Caco-2 (cell line): ENCODE results near the gene KIF27. TPM values are rescaled to one million over a fixed set of nuclear protein-coding genes. Genes with fewer than 3 reads are reported as not detected.
"Not testable (repeated sequence)": the region's sequence is repeated elsewhere in the genome, so short reads cannot be mapped to it uniquely, and the experiment has no call there.

Experiments
- BruUV-seq: library from RNA; stranded (reverse); fragments of 400-500 nt; replicated peaks from 2 replicates; lab custom pipeline; 2021; lab: Mats Ljungman, UMichigan
- CTCF ChIA-PET: fragments of 300-600 bp; sonication (Branson Sonifier 250); formaldehyde crosslinking; loops from one replicate; lab custom pipeline; 2022; ENCODE audit warnings: antibody characterized with exemption; lab: Charles Lee
- POLR2A ChIA-PET: fragments of 300-600 bp; sonication (Branson Sonifier 250); formaldehyde crosslinking; loops from one replicate; lab custom pipeline; 2022; ENCODE audit warnings: antibody characterized with exemption; lab: Charles Lee
- DNase-seq, 2 experiments: peaks; one replicate each; pipeline versions ENCODE4 v3.0.0 to v3.0.0-alpha.2; 2020 to 2022
- H3K27me3 ChIP-seq: replicated peaks from 2 replicates; pipeline ENCODE4 v1.6.0; 2011; ENCODE audit warnings: low read length; ENCODE audit not compliant: control insufficient read depth, insufficient read depth
- H3K36me3 ChIP-seq: 2 replicates; pipeline ENCODE4 v1.5.1; 2011; ENCODE audit warnings: low read length; ENCODE audit not compliant: control insufficient read depth, insufficient read depth
- H3K4me1 ChIP-seq: fragments of 250-450 bp; sonication (Bioruptor Pico); 2 replicates; pipeline ENCODE4 v1.5.1; 2020; ENCODE audit warnings: mild to moderate bottlenecking
- H3K4me3 ChIP-seq: 2 replicates; pipeline ENCODE4 v1.5.1; 2011; ENCODE audit warnings: low read depth, mild to moderate bottlenecking, control low read depth, low read length
- H3K9me3 ChIP-seq: fragments of 250-450 bp; sonication (Bioruptor Pico); 2 replicates; pipeline ENCODE4 v1.5.1; 2020; ENCODE audit warnings: mild to moderate bottlenecking, moderate library complexity
- H3K27ac Mint-ChIP-seq: one replicate; pipeline ENCODE4 v1.8.0; 2022; ENCODE audit warnings: mixed read lengths; ENCODE audit not compliant: unreplicated experiment
- H3K27me3 Mint-ChIP-seq: one replicate; pipeline ENCODE4 v1.8.0; 2022; ENCODE audit warnings: mixed read lengths; ENCODE audit not compliant: insufficient read depth, unreplicated experiment
- H3K36me3 Mint-ChIP-seq: one replicate; pipeline ENCODE4 v1.8.0; 2022; ENCODE audit warnings: mild to moderate bottlenecking, mixed read lengths; ENCODE audit not compliant: insufficient read depth, unreplicated experiment
- H3K4me1 Mint-ChIP-seq: one replicate; pipeline ENCODE4 v1.8.0; 2022; ENCODE audit warnings: low read depth, mixed read lengths; ENCODE audit not compliant: unreplicated experiment
- H3K4me3 Mint-ChIP-seq: one replicate; pipeline ENCODE4 v1.8.0; 2022; ENCODE audit warnings: mild to moderate bottlenecking, moderate library complexity, mixed read lengths; ENCODE audit not compliant: unreplicated experiment
- H3K9me3 Mint-ChIP-seq: one replicate; pipeline ENCODE4 v1.8.0; 2022; ENCODE audit warnings: mixed read lengths; ENCODE audit not compliant: unreplicated experiment
- intact Hi-C: fragments of 100-400 bp; cut with micrococcal nuclease; formaldehyde crosslinking; loops from one replicate; pipeline ENCODE4 v1.10.0; 2022; ENCODE audit not compliant: unreplicated experiment
- total RNA-seq: library from RNA; stranded (reverse); gene quantifications from 2 replicates; pipeline ENCODE4 v1.2.3, GENCODE V29; 2022

Gene KIF27
- total RNA-seq, 1 experiment from 2014 or later, result 1.8 TPM

DNA sequence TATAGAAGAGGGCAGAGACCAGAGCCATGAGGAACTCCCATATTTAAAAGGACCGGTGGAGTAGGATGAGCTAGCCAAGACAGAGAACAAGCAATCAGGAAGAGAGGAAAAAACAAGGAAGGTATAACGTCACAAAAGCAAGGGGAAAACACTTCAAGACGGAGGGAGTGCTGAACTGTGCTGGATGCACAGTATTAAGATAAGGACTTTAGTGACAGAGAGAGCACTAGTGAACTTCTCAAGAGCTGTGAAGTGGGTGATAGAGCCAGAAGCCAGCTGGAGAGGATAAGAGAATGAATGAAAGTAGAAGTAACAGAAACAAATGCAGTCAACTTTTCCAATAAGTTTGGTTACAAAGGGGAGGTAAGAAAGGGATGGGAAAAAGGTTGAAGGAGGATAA lies 45.7 kb downstream of the KIF27 start:
- H3K9me3 Mint-ChIP-seq, H3K36me3 ChIP-seq, DNase-seq, H3K9me3 ChIP-seq, H3K4me3 ChIP-seq, H3K4me3 Mint-ChIP-seq, intact Hi-C loops, H3K4me1 ChIP-seq, H3K27me3 Mint-ChIP-seq, H3K27ac Mint-ChIP-seq, H3K27me3 ChIP-seq, POLR2A ChIA-PET, BruUV-seq, H3K4me1 Mint-ChIP-seq, H3K36me3 Mint-ChIP-seq, CTCF ChIA-PET: not testable (repeated sequence)

DNA sequence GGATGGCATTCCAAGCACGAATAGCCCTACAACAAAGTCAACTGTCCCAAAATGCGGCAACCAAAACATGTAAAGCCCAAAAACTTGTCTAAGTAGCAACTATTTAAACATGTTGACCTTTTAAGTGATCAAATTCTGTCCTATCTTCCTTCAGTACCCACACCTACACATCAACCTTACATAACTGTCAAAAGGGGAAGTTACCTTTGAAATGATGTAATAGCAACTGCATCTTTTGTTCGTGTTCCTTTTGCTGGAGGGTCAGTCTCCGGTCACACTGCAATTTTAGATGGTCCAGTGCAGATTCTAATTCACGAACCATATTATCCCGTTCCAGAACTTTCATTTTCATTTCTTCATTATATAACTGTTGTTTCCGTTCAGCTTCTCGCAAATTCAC lies 71.3 kb downstream of the KIF27 start:
- H3K9me3 Mint-ChIP-seq, CTCF ChIA-PET, BruUV-seq, H3K36me3 ChIP-seq, POLR2A ChIA-PET, H3K27me3 ChIP-seq, intact Hi-C loops, H3K4me1 ChIP-seq, H3K4me1 Mint-ChIP-seq, H3K27ac Mint-ChIP-seq, H3K4me3 Mint-ChIP-seq, H3K36me3 Mint-ChIP-seq, DNase-seq, H3K4me3 ChIP-seq, H3K27me3 Mint-ChIP-seq, H3K9me3 ChIP-seq: not testable (repeated sequence)

DNA sequence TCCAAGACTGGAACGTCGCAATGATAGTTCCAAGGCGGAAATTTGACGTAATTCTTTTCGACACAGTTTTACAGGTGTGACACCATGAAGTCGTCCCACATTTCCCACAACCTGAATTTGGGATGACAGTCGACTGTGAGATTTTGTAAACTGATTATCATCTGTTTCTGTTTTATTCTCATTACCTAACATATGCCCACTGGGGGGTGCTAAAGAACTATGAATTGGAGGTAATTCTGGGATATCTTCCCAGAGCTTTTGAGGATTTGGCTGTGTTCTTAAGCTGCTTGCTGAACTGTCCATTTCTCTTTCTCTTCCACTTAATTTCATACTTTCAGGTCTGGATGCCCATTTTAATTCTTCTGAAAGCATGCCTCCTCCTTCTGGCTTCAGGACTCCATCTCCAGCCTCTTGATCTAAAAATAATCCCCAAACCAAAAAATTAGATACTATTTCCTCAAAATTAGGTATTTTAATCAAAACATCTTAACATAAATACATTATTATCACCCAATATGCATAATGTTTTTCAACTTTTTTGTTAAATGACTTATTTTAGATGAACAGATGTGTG lies 84.1 kb downstream of the KIF27 start:
- CTCF ChIA-PET, H3K27me3 Mint-ChIP-seq, H3K9me3 Mint-ChIP-seq, H3K27me3 ChIP-seq, DNase-seq, H3K36me3 ChIP-seq, H3K4me1 ChIP-seq, BruUV-seq, H3K36me3 Mint-ChIP-seq, H3K4me3 Mint-ChIP-seq, POLR2A ChIA-PET, H3K4me1 Mint-ChIP-seq, H3K27ac Mint-ChIP-seq, H3K9me3 ChIP-seq, H3K4me3 ChIP-seq: not testable (repeated sequence)
- intact Hi-C loops, result loop anchor here (5.0 kb wide), 1 partner anchor 75 kb away; no protein-coding TSS in a partner anchor

DNA sequence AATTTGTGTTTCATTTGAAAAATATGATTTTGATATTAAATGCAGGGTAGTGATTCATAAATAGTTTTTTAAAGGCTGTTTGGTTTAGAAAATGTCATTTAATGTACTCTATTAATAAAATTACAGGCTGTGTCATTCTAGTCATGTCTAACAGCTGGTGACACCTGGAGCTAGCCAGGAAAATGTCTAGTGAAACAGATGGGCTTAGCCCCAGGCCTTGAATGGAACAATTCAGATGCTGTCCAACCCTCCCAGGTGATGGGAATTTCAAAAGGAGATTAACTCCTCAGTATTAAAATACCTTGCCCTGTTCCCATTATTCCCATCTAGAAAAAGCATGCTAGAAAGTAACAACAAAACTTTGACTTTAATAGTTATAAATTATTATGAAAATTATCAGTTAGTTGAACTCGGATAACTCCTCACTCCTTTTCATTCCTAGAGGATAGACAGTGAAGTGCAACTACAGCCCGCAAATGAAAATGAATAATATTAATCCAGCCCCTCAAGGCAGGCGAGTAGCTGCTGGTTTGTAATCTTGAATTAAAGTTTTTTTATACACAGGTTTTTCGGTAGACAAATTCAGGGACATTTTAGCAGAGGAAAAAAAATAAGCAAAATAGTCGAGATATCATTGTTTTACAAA lies 90.7 kb downstream of the KIF27 start:
- BruUV-seq, H3K36me3 ChIP-seq, H3K4me1 Mint-ChIP-seq, H3K4me3 ChIP-seq, H3K27ac Mint-ChIP-seq, H3K27me3 ChIP-seq, H3K36me3 Mint-ChIP-seq, H3K27me3 Mint-ChIP-seq, POLR2A ChIA-PET, H3K9me3 Mint-ChIP-seq, H3K9me3 ChIP-seq, H3K4me1 ChIP-seq, CTCF ChIA-PET, DNase-seq, H3K4me3 Mint-ChIP-seq, intact Hi-C loops: not testable (repeated sequence)

DNA sequence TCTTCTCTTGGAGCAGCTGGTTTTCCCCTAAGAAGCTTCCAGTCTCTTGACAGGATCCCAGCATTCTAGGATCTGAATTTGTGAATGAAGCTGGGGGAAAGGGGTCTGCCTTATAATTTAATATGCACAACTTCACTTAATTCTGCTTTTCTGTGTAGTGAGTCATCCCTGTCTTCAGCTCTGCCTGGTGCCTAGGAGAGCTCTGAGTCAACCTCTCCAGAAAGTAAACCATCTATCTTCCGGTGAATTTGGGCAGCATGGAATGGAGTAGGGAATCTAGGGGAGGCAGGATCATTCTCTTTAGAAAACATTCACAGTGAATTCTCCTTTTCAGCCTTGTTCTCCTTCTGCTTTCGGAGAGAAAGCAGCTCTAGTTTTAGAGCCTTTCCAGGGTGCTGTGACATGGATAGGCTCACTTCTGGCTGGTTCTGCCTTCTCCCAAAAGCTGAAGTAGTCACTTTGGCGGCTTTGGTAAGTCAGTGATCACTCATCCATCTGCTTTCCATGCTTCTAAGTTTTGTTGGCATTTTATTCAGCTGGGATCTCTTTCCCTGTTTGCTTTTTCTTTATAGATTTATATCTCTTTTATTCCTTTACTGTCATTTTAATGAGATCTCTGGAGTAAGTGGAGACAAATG lies 96.1 kb downstream of the KIF27 start:
- BruUV-seq, H3K36me3 Mint-ChIP-seq, H3K27me3 Mint-ChIP-seq, H3K4me3 ChIP-seq, H3K4me1 Mint-ChIP-seq, H3K27ac Mint-ChIP-seq, intact Hi-C loops, H3K4me1 ChIP-seq, CTCF ChIA-PET, H3K9me3 ChIP-seq, H3K36me3 ChIP-seq, POLR2A ChIA-PET, DNase-seq, H3K27me3 ChIP-seq, H3K4me3 Mint-ChIP-seq, H3K9me3 Mint-ChIP-seq: not testable (repeated sequence)

DNA sequence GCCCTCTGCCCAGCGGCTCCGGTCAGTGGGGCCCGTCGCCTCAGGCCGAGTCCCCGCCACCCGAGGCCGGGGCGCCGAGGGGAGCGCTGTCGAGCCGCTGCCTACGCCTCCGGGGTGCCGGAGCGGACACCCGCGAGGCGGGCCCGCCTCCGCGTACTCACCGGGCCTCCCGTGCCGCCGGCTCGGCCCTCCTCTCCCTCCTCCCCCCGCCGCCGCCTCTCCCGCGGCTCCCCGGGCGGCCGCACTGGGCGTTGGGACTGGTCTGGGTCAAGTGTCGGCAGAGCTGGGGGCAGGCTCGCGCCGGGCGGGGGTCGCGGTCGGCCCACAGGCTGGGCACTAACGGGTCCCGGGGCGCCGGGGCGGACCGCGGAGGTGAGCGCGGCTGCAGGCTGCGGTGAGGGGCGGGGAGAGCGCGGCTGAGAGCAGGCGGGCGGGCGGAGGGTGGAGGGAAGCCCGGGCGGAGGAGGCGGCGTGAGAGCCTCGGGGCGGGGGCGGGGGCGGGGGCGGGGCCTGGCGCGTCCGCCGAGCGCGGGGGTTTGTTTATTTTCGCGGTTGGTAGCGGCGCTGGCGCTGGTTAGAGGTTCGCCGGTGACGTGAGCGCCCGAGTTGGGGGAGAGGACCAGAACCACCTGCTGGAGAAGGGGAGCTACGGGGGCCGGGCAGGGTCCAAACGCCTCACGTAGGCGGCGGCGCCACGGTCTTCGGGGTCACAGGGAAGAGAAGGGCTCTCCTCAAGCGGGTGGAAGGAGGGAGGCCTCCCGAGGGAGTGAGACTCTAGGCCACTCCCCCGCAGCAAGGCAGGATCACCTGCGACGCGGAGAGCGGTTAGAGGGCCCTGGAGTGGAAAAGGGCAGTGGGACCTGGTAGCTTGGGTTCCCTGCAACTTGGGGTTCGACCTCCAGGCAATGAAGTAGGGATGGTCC lies 103.6 kb downstream of the KIF27 start, which contains the start of gene GKAP1:
TSS of gene GKAP1 (minus strand) at position 414 of the 923 bp plus-strand sequence. CDS start 11,252 bp downstream, outside the sequence.
- H3K9me3 ChIP-seq, H3K4me1 ChIP-seq, H3K4me1 Mint-ChIP-seq, BruUV-seq, H3K36me3 ChIP-seq, intact Hi-C loops, POLR2A ChIA-PET, H3K27me3 Mint-ChIP-seq, H3K27me3 ChIP-seq, H3K27ac Mint-ChIP-seq, CTCF ChIA-PET, H3K9me3 Mint-ChIP-seq, H3K36me3 Mint-ChIP-seq: not testable (repeated sequence)
- DNase-seq, result peak; percentile 54 to 65
- peak within 1 kb of the TSS; percentile 41 for H3K4me3 ChIP-seq
- peak within 1 kb of the TSS; percentile 76 for H3K4me3 Mint-ChIP-seq
